HG03159 (cell line): ENCODE data around the gene SCFD1.
"Not testable (repeated sequence)": the region's sequence is repeated elsewhere in the genome, so short reads cannot be mapped to it uniquely, and the experiment has no call there.

Source experiments
- ATAC-seq: cut with Tn5 transposase; IDR thresholded peaks from one replicate; pipeline ENCODE4 v1.9.1; 2021; ENCODE audit warnings: mild to moderate bottlenecking, moderate library complexity; ENCODE audit not compliant: unreplicated experiment

The SCFD1 gene

GRCh38 chr14:30608533-30609006 lies 13.5 kb upstream of the SCFD1 start:
- ATAC-seq, result no peak

GRCh38 chr14:30610787-30611343 lies 11.3 kb upstream of the SCFD1 start:
- ATAC-seq, result no peak

GRCh38 chr14:30614155-30614554 lies 8.0 kb upstream of the SCFD1 start:
- ATAC-seq, result no peak

GRCh38 chr14:30620178-30620577 lies 1.9 kb upstream of the SCFD1 start:
- ATAC-seq, result peak; percentile 45

- peak; percentile 8 for ATAC-seq
These were observed 672 bp upstream of the SCFD1 start for GRCh38 chr14:30621354-30621939.

GRCh38 chr14:30623412-30624131 lies 1.5 kb downstream of the SCFD1 start:
- no peak for ATAC-seq

GRCh38 chr14:30624132-30624423 lies 2.0 kb downstream of the SCFD1 start:
- ATAC-seq, result no peak

- no peak for ATAC-seq
These were observed 3.4 kb downstream of the SCFD1 start for GRCh38 chr14:30625533-30625932.

GRCh38 chr14:30629432-30629831 lies 7.3 kb downstream of the SCFD1 start:
- not testable (repeated sequence) for ATAC-seq

- ATAC-seq, result no peak
These were observed 8.1 kb downstream of the SCFD1 start for GRCh38 chr14:30630248-30630647.

- ATAC-seq, result no peak
These were observed 10.6 kb downstream of the SCFD1 start for GRCh38 chr14:30632730-30633129.

- no peak for ATAC-seq
These were observed 16.8 kb downstream of the SCFD1 start for GRCh38 chr14:30638926-30639325.

- ATAC-seq, result no peak
These were observed 19.1 kb downstream of the SCFD1 start for GRCh38 chr14:30641207-30641606.

GRCh38 chr14:30644462-30644861 lies 22.3 kb downstream of the SCFD1 start:
- ATAC-seq, result not testable (repeated sequence)

GRCh38 chr14:30645600-30645999 lies 23.5 kb downstream of the SCFD1 start:
- no peak for ATAC-seq

GRCh38 chr14:30648471-30648870 lies 26.4 kb downstream of the SCFD1 start:
- no peak for ATAC-seq

GRCh38 chr14:30651937-30652336 lies 29.8 kb downstream of the SCFD1 start:
- ATAC-seq, result no peak

- ATAC-seq, result no peak
These were observed 33.0 kb downstream of the SCFD1 start for GRCh38 chr14:30655124-30655523.

GRCh38 chr14:30655658-30656057 lies 33.5 kb downstream of the SCFD1 start:
- no peak for ATAC-seq

GRCh38 chr14:30656190-30656632 lies 34.1 kb downstream of the SCFD1 start:
- no peak for ATAC-seq

GRCh38 chr14:30657050-30657449 lies 34.9 kb downstream of the SCFD1 start:
- ATAC-seq, result no peak

GRCh38 chr14:30657606-30658163 lies 35.6 kb downstream of the SCFD1 start:
- ATAC-seq, result no peak
